Liver (tissue), 9 donors: ENCODE data around the gene CD96. TPM values are rescaled to one million over a fixed set of nuclear protein-coding genes. Genes with fewer than 3 reads are reported as not detected.

Experiments
- DNase-seq: peaks from one replicate; pipeline ENCODE4 v3.0.0-alpha.2; 2017; ENCODE audit warnings: low spot score
- H3K27ac ChIP-seq, 2 donors: one replicate each; pipeline ENCODE4 v1.7.0; 2013; ENCODE audit warnings: inconsistent platforms in 2 of 2, low read length in 2 of 2, control low read depth in 1 of 2, low read depth in 1 of 2, mild to moderate bottlenecking in 1 of 2
- H3K27me3 ChIP-seq, 4 donors: one replicate each; pipeline versions ENCODE4 v1.6.1 to v1.7.0; 2013; ENCODE audit warnings: low read length in 3 of 4, inconsistent platforms in 1 of 4, mild to moderate bottlenecking in 1 of 4, moderate library complexity in 1 of 4; ENCODE audit not compliant: control insufficient read depth in 4 of 4, insufficient read depth in 4 of 4
- H3K36me3 ChIP-seq, 4 donors: one replicate each; pipeline versions ENCODE4 v1.6.1 to v1.7.0; 2013; ENCODE audit warnings: low read length in 3 of 4, mild to moderate bottlenecking in 3 of 4, low read depth in 1 of 4, moderate library complexity in 1 of 4; ENCODE audit not compliant: control insufficient read depth in 4 of 4, insufficient read depth in 3 of 4
- H3K4me1 ChIP-seq, 4 donors: one replicate each; pipeline versions ENCODE4 v1.6.1 to v1.7.0; 2013; ENCODE audit warnings: low read length in 3 of 4, mild to moderate bottlenecking in 3 of 4, moderate library complexity in 1 of 4; ENCODE audit not compliant: control insufficient read depth in 4 of 4, insufficient read depth in 4 of 4
- H3K4me3 ChIP-seq, 3 donors: one replicate each; pipeline versions ENCODE4 v1.6.1 to v1.7.0; 2013; ENCODE audit warnings: low read length in 3 of 3, control low read depth in 1 of 3, low read depth in 1 of 3, mild to moderate bottlenecking in 1 of 3
- H3K9ac ChIP-seq, 2 donors: one replicate each; pipeline ENCODE4 v1.7.0; 2013; ENCODE audit warnings: low read length in 2 of 2, mild to moderate bottlenecking in 2 of 2, moderate library complexity in 2 of 2, control low read depth in 1 of 2, low read depth in 1 of 2
- H3K9me3 ChIP-seq, 4 donors: one replicate each; pipeline versions ENCODE4 v1.6.1 to v1.7.0; 2013; ENCODE audit warnings: low read length in 3 of 4; ENCODE audit not compliant: control insufficient read depth in 4 of 4
- EGR1 ChIP-seq, 2 donors: IDR thresholded peaks; 2 replicates each; pipeline ENCODE4 v1.6.1; 2016 to 2018; ENCODE audit warnings: antibody characterized with exemption in 2 of 2, low read depth in 2 of 2
- FOXA1 ChIP-seq: IDR thresholded peaks from 2 replicates; pipeline ENCODE4 v1.6.1; 2016; ENCODE audit warnings: antibody characterized with exemption
- GABPA ChIP-seq, 2 donors: IDR thresholded peaks in 1 of 2; conservative IDR thresholded peaks in 1 of 2; 2 replicates each; pipeline ENCODE4 v1.6.1; 2016; ENCODE audit warnings: antibody characterized with exemption in 2 of 2, mild to moderate bottlenecking in 1 of 2, moderate library complexity in 1 of 2
- HNF4A ChIP-seq, 2 donors: conservative IDR thresholded peaks; 2 replicates each; pipeline ENCODE4 v1.6.1; 2016; ENCODE audit warnings: antibody characterized with exemption in 2 of 2, mild to moderate bottlenecking in 2 of 2
- HNF4G ChIP-seq: IDR thresholded peaks from 2 replicates; pipeline ENCODE4 v1.6.1; 2016; ENCODE audit warnings: antibody characterized with exemption
- JUND ChIP-seq, 2 donors: IDR thresholded peaks; 2 replicates each; pipeline ENCODE4 v1.6.1; 2016; ENCODE audit warnings: antibody characterized with exemption in 2 of 2
- NR2F2 ChIP-seq: IDR thresholded peaks from 2 replicates; pipeline ENCODE4 v1.6.1; 2016; ENCODE audit warnings: antibody characterized with exemption
- RAD21 ChIP-seq, 2 donors: IDR thresholded peaks; 2 replicates each; pipeline ENCODE4 v1.6.1; 2016; ENCODE audit warnings: antibody characterized with exemption in 2 of 2, mild to moderate bottlenecking in 2 of 2
- RXRA ChIP-seq, 2 donors: IDR thresholded peaks; 2 replicates each; pipeline ENCODE4 v1.6.1; 2017 to 2018; ENCODE audit warnings: antibody characterized with exemption in 2 of 2, mild to moderate bottlenecking in 1 of 2
- SP1 ChIP-seq: IDR thresholded peaks from 2 replicates; pipeline ENCODE4 v1.6.1; 2018; ENCODE audit warnings: antibody characterized with exemption, mild to moderate bottlenecking
- TAF1 ChIP-seq: conservative IDR thresholded peaks from 2 replicates; pipeline ENCODE4 v1.6.1; 2016; ENCODE audit warnings: antibody characterized with exemption, mild to moderate bottlenecking
- YY1 ChIP-seq: IDR thresholded peaks from 2 replicates; pipeline ENCODE4 v1.6.1; 2016; ENCODE audit warnings: antibody characterized with exemption, mild to moderate bottlenecking
- WGBS: extraction: QIAGEN DNeasy Blood & Tissue Kit; methylation state at CpG from one replicate; pipeline ENCODE4 v1.1.7; 2013; 5-methylcytosine and 5-hydroxymethylcytosine counted together
- polyA plus RNA-seq, 2 donors: library from polyadenylated mRNA; stranded (reverse) in 1 of 2; unstranded in 1 of 2; fragments of 200-250 nt in 1 of 2; fragments of >200 nt in 1 of 2; fragmentation: Nextera tagmentation in 1 of 2; extraction: Ambion mirVana in 1 of 2; gene quantifications; one replicate each; pipeline versions ENCODE4 v1.2.1 to v1.2.3, GENCODE V29; 2013 to 2015
- total RNA-seq, 2 donors: library from RNA; depleted of rRNA; stranded (reverse); fragments of >200 nt; gene quantifications; one replicate each; pipeline ENCODE4 v1.2.3, GENCODE V29; 2014
- TF ChIP-seq, protein P1 (sequence below): fragments of 150-350 bp; IDR thresholded peaks from 2 replicates; pipeline ENCODE4 v1.5.1; 2017; ENCODE audit warnings: improper control_type of control experiment, low read depth, low read length; ENCODE audit not compliant: missing input control
- TF ChIP-seq, protein P2 (sequence below): IDR thresholded peaks from 2 replicates; pipeline ENCODE4 v1.6.1; 2016; ENCODE audit warnings: antibody characterized with exemption
- TF ChIP-seq, protein P3 (sequence below): IDR thresholded peaks from 2 replicates; pipeline ENCODE4 v1.6.1; 2016; ENCODE audit warnings: antibody characterized with exemption
- TF ChIP-seq, protein P4 (sequence below): IDR thresholded peaks from 2 replicates; pipeline ENCODE4 v1.6.1; 2016; ENCODE audit warnings: antibody characterized with exemption
- TF ChIP-seq, protein P5 (sequence below): IDR thresholded peaks from 2 replicates; pipeline ENCODE4 v1.6.1; 2016; ENCODE audit warnings: antibody characterized with exemption, mild to moderate bottlenecking
- donor health status: healthy.
- donor health status: healthy.
- donor health status: healthy.
- donor health status: healthy.
- donor health status: healthy.

CD96 gene
- total and polyA plus RNA-seq, 4 donors: 0.46 to 2.7 (median 0.92) TPM

DNA sequence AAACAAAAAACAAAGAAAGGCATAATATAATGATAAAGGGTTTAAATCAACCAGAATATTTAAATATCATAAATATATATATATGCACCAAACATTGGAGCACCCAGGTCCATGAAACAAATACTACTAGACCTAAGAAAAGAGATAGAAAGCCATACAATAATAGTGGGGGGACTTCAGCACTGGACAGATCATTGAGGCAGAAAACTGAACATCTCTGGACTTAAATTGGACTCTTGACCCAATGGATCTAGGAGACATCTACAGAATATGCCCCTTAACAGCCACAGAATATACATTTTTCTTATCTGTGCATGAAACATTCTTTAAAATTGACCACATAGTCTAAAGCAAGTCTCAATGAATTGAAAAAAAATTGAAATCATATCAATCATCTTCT is 48.7 kb upstream of the CD96 start (continued):
- TF ChIP-seq, protein P1, sequence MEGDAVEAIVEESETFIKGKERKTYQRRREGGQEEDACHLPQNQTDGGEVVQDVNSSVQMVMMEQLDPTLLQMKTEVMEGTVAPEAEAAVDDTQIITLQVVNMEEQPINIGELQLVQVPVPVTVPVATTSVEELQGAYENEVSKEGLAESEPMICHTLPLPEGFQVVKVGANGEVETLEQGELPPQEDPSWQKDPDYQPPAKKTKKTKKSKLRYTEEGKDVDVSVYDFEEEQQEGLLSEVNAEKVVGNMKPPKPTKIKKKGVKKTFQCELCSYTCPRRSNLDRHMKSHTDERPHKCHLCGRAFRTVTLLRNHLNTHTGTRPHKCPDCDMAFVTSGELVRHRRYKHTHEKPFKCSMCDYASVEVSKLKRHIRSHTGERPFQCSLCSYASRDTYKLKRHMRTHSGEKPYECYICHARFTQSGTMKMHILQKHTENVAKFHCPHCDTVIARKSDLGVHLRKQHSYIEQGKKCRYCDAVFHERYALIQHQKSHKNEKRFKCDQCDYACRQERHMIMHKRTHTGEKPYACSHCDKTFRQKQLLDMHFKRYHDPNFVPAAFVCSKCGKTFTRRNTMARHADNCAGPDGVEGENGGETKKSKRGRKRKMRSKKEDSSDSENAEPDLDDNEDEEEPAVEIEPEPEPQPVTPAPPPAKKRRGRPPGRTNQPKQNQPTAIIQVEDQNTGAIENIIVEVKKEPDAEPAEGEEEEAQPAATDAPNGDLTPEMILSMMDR: no peak
- TF ChIP-seq FOXA1: no peak
- no peak for TF ChIP-seq YY1
- TF ChIP-seq JUND (IDR thresholded peaks at IDR 0.05): no peak
- TF ChIP-seq EGR1 (IDR thresholded peaks at IDR 0.05; ENCODE audit: low read depth in 2 of 2): no peak
- TF ChIP-seq, protein P2, sequence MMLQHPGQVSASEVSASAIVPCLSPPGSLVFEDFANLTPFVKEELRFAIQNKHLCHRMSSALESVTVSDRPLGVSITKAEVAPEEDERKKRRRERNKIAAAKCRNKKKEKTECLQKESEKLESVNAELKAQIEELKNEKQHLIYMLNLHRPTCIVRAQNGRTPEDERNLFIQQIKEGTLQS: no peak
- no peak for TF ChIP-seq GABPA (IDR thresholded peaks at IDR 0.05 in 1 of 2, conservative IDR thresholded peaks at IDR 0.05 in 1 of 2)
- TF ChIP-seq, protein P3, sequence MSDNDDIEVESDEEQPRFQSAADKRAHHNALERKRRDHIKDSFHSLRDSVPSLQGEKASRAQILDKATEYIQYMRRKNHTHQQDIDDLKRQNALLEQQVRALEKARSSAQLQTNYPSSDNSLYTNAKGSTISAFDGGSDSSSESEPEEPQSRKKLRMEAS: no peak
- TF ChIP-seq TAF1: no peak

DNA sequence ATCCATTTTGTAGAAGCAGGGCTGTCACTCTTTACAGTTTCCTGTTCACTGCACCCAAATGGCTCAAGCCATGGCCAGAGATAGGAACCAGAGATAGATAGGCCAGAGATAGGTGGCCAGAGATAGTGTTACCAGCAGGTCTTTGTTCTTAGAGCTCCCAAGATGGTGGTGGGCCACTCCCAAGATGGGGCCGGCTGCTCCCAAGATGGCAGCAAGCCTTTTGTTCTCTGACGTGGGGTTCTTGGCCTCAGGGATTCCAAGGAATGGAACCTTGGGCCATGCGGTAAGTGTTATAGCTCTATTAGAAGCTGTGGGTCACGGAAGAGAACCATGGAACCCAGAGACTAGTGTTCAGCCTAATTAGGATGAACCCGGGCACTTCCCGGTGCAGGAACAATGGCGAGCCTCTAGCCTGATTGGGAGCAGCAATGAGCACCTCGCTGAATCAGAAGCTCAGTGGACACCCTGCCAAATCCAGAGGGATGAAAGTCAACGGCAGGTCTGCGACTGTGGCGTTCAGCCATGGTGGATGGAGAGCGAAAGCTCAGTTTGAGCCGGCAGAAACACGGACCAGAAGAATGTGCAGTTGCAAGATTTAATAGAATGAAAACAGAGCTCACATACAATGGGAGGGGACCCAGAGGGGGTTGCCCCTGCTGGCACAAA is 45.0 kb upstream of the CD96 start:
- 90% methylated on average over 14 of the region's 14 CpGs for WGBS
- H3K27ac ChIP-seq: no peak overlapping the region
- no peaks in the 10 kb centered on the region for H3K36me3 ChIP-seq
- no peaks in the 10 kb centered on the region for H3K9me3 ChIP-seq
- H3K9ac ChIP-seq: no peak overlapping the region
- TF ChIP-seq, protein P4, sequence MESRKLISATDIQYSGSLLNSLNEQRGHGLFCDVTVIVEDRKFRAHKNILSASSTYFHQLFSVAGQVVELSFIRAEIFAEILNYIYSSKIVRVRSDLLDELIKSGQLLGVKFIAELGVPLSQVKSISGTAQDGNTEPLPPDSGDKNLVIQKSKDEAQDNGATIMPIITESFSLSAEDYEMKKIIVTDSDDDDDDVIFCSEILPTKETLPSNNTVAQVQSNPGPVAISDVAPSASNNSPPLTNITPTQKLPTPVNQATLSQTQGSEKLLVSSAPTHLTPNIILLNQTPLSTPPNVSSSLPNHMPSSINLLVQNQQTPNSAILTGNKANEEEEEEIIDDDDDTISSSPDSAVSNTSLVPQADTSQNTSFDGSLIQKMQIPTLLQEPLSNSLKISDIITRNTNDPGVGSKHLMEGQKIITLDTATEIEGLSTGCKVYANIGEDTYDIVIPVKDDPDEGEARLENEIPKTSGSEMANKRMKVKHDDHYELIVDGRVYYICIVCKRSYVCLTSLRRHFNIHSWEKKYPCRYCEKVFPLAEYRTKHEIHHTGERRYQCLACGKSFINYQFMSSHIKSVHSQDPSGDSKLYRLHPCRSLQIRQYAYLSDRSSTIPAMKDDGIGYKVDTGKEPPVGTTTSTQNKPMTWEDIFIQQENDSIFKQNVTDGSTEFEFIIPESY: no peak
- TF ChIP-seq, protein P3: no peak
- TF ChIP-seq FOXA1: no peak
- TF ChIP-seq GABPA (IDR thresholded peaks at IDR 0.05 in 1 of 2, conservative IDR thresholded peaks at IDR 0.05 in 1 of 2): no peak
- no peak for DNase-seq
- H3K4me1 ChIP-seq: peaks cover 0 to 5% (median 0%) of the 10 kb centered on the region in 4 donors
- no peak overlapping the region for H3K4me3 ChIP-seq
- H3K27me3 ChIP-seq: no peaks in the 10 kb centered on the region

DNA sequence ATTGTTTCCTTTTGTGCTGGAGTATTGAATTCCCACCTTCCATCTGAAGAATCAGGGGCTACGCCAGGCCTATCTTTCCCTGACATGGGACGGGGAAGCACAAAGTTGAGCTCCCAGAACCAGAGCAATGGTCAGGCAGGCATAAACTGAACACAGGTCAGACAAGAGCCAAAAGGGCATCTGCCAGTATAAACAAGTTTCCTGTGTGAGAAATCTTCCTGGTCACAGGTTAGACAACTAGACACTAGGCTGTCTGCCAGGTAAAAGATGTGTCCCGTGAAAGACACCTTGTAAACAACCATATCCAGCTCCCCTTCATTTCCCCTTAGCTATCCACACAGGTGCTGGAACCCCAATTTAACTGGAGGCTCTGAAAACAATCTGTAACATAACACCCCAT is 44.0 kb upstream of the CD96 start:
- no peaks in the 10 kb centered on the region for H3K9me3 ChIP-seq
- peak; percentile 85 for TF ChIP-seq FOXA1
- TF ChIP-seq, protein P3: peak; percentile 70
- peak; percentile 14 to 47 for TF ChIP-seq RAD21 (IDR thresholded peaks at IDR 0.05)
- TF ChIP-seq, protein P5, sequence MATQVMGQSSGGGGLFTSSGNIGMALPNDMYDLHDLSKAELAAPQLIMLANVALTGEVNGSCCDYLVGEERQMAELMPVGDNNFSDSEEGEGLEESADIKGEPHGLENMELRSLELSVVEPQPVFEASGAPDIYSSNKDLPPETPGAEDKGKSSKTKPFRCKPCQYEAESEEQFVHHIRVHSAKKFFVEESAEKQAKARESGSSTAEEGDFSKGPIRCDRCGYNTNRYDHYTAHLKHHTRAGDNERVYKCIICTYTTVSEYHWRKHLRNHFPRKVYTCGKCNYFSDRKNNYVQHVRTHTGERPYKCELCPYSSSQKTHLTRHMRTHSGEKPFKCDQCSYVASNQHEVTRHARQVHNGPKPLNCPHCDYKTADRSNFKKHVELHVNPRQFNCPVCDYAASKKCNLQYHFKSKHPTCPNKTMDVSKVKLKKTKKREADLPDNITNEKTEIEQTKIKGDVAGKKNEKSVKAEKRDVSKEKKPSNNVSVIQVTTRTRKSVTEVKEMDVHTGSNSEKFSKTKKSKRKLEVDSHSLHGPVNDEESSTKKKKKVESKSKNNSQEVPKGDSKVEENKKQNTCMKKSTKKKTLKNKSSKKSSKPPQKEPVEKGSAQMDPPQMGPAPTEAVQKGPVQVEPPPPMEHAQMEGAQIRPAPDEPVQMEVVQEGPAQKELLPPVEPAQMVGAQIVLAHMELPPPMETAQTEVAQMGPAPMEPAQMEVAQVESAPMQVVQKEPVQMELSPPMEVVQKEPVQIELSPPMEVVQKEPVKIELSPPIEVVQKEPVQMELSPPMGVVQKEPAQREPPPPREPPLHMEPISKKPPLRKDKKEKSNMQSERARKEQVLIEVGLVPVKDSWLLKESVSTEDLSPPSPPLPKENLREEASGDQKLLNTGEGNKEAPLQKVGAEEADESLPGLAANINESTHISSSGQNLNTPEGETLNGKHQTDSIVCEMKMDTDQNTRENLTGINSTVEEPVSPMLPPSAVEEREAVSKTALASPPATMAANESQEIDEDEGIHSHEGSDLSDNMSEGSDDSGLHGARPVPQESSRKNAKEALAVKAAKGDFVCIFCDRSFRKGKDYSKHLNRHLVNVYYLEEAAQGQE: peak; percentile 53
- TF ChIP-seq, protein P2: no peak
- TF ChIP-seq, protein P1: no peak
- TF ChIP-seq RXRA (IDR thresholded peaks at IDR 0.05): peak; percentile 89 to 97
- TF ChIP-seq NR2F2: peak; percentile 21
- peak; percentile 78 to 88 for TF ChIP-seq HNF4A (conservative IDR thresholded peaks at IDR 0.05)
- peak in 1 of 2 donors; percentile 37 for TF ChIP-seq JUND (IDR thresholded peaks at IDR 0.05)
- TF ChIP-seq SP1: peak; percentile 70
- peak in 1 of 2 donors; percentile 53 for TF ChIP-seq GABPA (IDR thresholded peaks at IDR 0.05 in 1 of 2, conservative IDR thresholded peaks at IDR 0.05 in 1 of 2)
- TF ChIP-seq HNF4G: no peak
- TF ChIP-seq YY1: peak; percentile 73

More for the DNA sequence above, 44.0 kb upstream of the CD96 start:
- Histone ChIP-seq H3K36me3 (no peaks in the 10 kb centered on the region), H3K27ac (peak overlapping the region; percentile 44 to 71), H3K27me3 (no peaks in the 10 kb centered on the region), H3K4me1 (peaks cover 0 to 5% (median 0%) of the 10 kb centered on the region in 4 donors), H3K4me3 (no peak overlapping the region), H3K9ac (peak overlapping the region in 1 of 2 donors; percentile 14)
- 23% methylated on average over 3 of the region's 3 CpGs for WGBS
- no peak for DNase-seq
